Activated CD4-positive, CD25-positive, alpha-beta regulatory T cell treated with anti-CD3 and anti-CD28 coated beads, Interleukin-2, amount 50 U/mL, for 72 hours (primary cell): ENCODE measurements around the gene PPP4R4.
"Not testable (repeated sequence)": the region's sequence is repeated elsewhere in the genome, so short reads cannot be mapped to it uniquely, and the experiment has no call there.

ENCODE experiments used
- DNase-seq: peaks from one replicate; pipeline ENCODE4 v3.0.0; 2021

The PPP4R4 gene

DNA sequence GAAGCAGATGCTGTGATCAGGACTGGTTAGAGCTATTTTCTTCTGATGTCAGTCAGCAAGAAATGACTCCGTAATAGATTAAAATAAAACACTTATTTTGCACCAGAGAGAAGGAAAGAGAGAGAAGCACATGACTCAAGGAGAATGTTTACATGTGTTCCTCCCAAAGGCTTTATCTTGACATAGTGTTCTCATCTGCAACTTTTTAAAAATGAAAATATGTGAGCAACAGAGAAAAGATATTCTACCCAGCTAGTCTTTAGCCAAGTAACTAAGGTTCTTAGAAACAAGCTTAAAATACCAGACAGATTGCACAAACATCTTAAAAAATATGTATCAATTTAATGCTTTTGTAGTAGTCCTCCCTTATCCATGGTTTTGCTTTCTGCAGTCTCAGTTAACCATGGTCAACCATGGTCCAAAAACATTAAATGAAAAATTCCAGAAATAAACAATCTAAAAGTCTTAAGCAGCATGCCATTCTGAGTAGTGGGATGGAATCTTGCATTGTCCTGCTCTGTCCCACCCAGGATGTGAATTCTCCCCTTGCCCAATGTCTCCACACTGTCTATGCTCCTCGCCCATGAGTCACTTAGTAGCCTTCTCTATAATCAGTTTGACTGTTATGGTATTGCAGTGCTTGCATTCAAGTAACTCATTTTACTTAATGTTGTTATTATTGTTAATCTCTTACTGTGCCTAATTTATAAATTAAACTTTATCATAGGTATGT lies 109.0 kb downstream of the PPP4R4 start:
- DNase-seq: no peak

DNA sequence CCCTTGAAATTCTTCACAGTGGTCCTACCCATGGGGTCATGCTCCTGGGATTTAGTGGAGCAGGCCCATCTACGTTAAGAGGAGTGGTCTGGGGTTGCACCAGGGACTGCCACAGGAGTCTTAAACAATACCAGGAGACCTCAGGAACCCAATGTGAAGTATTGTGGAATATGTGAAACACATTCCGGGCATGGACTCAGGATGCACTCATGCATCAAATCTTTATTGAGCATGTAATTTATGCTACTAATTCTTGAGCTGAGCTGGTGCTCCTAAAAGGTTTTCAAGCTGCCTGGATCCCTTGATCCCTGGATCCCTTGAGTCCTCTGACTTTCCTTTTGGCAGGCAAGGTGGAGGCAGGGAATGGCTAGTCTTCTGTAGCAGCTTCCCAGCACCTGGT lies 110.1 kb downstream of the PPP4R4 start:
- DNase-seq: no peak

DNA sequence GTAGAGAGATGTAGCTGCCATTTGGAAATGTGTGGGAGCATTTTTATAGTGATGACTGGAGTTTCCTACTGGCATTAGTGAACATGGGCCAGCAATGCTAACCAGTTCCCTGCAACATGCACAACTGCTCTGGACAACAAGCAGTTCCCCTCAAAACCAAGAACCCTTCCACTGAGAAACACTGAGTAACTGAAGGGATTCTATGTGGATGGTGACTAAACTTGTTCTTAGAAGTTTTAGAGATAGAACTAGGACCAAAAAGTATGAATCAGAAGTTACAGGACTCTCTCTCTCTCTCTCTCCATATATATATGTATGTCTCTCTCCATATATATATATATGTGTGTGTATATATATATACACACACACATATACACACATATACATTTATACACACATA lies 111.0 kb downstream of the PPP4R4 start:
- DNase-seq: no peak

DNA sequence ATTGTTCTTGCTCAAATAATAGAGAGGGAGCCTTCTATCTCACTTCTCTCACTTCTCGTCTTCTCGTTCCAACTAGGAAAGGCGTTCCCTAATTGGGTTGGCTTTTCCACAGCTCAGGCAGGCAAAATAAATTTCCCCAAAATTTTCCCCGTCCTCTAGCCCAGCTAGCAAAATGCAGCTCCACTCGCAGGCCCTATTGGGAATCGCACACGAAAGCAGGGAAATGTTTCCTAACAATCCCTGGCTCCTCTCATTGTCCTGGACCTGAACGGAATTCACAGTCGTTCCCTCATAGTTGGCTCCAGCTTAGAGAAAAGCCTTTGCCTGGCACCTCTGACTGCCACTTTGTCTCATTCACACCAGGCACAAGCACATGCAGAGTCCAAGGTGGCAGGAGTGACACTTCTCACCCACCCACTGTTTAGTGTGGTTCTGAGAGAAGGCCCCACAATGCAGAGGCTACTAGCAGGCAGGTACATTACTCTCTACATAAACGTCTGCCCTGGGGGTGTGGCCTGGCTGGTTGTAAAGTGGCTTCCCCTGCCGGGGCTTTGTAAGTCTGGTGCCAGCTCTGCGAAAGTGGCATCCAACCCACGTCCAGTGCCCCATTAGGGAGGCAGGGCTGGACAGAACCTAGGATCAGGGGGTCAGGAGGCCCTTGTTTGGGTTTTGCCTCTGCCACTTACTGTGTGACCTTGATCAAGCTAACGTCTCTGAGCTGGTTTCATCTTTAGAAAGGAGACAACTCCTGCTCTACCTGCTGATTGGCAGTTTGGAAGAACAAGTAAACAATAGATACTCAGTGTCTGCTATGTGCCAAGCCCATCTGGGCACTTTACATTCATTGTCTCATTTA lies 114.7 kb downstream of the PPP4R4 start:
- no peak for DNase-seq

DNA sequence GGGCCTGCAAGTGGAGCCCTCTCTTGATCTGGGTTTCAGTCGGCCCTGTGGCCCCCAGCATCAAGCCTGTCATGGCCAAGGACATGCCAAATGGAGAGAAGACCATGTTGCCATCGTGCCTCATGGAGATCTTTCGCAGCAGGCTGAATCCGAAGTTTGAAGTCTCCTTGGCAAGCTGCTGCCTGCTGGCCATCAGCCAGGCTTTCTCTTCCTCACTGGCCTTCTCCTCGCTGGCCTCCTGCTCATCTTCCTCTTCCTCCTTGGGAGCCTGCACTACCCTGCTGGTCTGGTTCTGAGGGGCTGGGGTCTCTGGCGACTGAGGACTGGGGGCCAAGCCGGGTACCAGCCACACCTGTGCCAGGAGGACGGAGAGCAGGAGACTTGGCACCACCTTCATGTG lies 116.1 kb downstream of the PPP4R4 start:
- DNase-seq: no peak

DNA sequence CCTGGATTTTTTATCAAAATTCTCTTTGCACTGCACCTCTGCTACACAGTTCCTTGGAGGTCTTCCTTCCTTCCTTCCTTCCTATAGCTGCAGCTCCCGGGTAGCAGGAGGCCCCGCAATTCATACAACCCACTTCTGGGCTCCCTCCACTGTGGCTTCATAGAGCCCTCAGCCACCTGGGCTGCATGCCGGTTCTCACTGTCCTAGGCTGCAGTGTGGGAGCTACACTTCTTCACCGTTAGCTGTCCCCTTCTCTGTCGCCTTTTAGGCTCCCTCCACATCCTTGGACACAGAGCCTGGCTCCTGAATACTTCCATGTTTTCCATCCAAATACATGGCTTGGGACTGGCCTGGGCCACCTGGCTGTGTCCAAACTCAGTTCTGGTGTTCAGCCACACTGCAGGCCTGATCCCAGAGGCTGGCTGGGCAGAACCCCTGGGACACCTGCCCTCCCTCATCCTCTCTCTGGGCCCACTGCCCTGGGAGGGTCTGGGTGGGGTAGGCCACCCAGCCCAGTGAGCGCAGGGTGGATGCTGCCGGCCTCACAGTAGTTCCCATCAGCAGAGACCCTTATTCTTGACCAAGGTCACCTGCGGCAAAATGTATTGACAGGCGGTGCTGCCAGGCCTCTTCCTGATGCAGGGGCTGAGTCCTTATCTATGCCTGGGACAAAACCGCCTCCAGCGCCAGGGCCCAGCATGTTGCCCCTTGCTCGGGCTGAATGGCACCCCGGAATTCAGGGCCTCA lies 117.2 kb downstream of the PPP4R4 start:
- no peak for DNase-seq

DNA sequence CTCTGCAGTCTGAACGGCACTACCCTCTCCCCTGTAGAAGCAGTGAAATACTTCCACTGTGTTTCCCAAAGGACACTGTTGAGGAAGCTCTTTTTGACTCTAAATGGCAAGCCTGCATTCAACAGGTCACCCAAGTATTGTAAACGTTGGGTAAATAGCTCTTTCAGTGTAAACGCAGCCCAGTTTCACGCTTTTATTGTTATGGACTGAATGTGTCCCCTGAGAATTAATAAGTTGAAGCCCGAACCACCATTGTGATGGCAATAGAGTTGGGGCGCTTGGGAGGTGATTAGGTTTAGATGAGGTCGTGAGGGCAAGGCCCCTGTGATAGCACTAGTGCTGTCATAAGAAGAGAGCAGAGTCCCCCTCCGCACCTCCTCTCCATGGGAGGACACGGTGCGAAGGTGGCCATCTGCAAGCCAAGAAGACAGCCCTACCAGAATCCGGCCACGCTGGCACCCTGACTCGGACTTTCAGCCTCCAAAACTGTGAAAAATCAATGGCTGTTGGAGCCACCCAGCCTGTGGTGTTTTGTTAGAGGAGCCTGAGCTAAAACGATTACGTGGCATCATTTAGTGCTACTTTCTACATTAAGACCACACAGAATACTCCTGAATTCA lies 117.9 kb downstream of the PPP4R4 start:
- no peak for DNase-seq

DNA sequence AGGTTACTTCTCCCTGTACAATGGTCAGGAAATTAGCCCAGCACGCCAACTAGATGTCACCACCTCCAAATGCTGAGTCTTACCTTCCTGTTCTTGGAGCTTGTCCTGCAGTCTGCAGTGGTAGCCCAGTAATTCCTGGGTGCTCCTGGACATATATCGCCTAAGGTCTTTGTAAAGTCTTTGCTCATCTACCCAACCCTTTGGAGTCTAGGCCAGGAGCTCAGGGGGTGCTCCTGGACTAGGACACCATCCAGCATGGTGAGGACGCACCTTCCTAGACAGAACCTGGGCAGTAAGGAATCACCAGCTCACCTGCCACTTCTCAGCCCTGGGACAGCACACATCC lies 118.4 kb downstream of the PPP4R4 start:
- DNase-seq: no peak

DNA sequence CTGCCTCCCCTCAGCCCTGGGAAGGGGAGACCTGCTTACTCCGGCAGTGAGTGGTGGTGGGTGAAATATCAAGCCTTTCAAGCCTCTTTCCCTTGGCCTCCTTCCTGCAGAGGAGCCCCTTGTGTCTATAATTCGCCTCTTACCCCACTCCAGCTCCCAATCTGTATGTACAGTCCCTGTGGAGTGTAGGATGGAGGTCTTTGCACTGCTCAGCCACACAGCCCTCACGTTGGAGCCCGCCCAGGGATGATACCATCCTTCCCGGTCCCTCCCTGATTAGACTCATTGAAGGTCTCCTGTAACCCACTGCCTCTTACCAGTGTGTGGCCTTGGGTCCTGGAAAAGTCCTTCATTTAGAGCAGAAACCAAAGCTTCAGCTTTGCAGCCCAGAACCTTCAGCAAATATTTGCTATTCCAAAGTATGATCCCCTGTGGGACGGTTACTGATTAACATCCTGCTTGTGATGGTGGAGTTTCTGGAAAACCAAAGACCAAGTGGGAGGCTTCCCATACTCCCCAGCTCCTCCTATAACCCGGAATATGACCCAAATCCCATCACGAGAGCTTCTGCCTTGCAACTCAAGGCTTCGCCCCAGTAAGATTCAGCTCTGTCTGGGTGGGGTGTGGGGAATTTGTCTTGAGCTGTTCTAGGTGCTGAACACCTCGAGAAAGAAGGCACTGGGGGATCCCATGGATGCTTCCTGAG lies 118.9 kb downstream of the PPP4R4 start, which contains the start of gene SERPINA10:
Gene SERPINA10, minus strand, starts transcription at position 397 of the 706 bp plus-strand sequence. CDS start 2,675 bp downstream, outside the sequence.
- DNase-seq: no peak

DNA sequence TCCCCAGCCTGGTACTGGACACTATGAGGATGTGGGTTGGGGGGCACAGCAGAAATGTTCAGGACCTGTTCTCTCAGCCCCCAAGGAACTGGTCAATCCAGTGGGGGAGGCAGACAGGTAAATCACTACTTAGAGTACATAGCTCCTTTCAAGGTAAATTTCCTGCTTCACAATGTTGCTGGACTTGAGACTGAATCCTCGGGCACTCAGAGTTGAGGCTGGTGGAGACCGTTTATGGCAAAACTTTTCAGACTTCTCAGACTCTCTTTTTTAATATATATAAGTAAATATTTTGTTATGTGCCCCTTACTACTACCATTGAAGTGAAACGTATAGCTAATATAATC lies 119.4 kb downstream of the PPP4R4 start:
- DNase-seq: no peak

DNA sequence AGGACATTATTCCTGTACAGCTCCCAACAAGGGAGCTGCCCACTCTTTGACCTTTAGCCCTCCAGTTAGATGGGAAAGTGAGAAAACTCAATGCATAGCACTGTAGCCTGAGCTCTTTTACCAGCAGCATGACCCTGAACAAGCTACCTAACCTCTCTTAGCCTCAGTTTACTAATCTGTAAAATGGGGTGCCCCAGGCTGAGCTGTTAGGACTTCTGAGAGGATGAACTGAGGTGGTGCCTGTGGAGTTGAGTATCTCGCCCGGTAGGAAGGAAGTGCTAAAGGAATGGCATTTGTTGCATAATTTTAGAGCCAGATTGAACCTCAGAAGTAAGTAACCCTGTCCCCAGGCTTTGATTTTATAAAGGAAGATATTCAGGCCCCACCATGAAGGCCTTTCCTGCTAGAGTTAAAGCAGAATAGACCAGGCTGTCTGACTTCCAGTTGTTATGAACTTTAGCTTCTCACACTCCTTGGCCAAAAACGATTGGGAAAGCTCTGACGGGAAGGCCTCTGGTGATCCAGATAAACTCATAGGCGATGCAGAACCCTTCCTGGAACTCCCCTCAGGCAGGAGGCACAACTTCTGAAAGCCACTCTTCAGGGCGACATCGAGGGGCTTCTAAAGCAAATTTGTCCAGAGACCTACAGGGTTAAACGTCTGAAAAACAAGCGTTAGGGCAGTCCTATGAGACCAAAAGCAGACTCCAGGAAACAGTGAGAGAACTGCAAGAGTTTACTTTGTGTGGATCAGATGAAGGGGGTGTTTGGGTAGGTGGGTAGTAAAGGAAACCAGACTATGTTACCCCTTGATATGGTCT lies 121.4 kb downstream of the PPP4R4 start:
- DNase-seq: no peak

DNA sequence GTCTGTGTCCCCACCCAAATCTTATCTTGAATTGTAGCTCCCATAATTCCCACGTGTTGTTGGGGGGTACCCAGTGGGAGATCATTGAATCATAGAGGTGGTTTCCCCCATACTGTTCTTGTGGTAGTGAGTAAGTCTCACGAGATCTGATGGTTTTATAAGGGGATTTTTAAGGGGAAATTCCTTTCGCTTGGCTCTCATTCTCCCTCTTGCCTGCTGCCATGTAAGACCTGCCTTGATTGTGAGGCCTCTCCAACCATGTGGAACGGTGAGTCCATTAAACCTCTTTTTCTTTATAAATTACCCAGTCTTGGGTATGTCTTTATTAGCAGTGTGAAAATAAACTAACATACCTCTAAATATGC lies 122.0 kb downstream of the PPP4R4 start:
- DNase-seq: not testable (repeated sequence)

DNA sequence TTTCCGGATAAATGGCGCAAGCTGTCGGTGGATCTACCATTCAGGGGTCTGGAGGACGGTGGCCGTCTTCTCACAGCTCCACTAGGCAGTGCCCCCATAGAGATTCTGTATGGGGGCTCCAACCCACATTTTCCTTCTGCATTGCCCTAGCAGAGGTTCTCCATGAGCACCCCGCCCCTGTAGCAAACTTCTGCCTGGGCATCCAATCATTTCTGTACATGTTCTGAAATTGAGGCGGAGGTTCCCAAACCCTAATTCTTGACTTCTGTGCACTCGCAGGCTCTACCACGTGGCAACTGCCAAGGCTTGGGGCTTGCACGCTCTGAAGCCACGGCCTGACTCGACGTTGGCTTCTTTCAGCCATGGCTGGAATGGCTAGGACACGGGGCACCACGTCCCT lies 124.0 kb downstream of the PPP4R4 start:
- no peak for DNase-seq

DNA sequence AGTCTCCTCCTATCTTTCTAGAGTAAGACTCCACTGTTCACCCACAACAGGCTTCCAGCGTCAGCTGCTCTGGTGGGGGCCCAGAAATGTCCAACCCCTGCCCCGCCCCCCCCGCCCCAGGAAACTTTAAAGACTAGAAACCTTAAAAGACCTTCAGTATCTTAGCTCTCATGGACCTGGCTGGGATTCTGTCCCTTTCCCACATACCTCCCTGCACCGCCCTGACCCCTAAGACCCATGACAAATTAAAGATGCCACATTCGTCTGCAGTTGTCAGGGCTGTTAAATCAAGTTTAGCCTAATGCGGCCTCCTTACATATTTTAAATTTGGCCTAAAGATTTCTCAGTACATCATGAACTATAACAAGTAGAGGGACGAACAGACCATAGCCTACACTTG lies 129.0 kb downstream of the PPP4R4 start:
- no peak for DNase-seq

DNA sequence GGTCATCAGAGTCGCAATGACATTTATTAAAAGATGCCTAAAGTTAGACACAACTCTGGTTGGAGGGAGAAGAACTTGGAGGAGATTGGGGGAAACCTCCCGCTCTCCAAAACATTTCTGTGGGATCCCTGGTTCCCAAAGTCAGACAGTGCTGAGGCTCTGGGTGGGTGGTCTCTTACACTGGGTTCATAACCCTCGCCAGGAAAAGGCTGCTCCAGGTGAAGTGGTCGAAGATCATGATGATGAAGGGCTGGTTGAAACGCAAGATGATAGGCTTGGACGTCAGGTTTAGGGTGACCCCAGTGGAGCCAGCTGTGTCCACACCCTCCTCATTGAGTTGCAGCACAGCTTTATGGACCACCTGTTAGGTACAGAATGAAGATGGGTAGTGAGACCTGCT lies 130.1 kb downstream of the PPP4R4 start:
- no peak for DNase-seq

DNA sequence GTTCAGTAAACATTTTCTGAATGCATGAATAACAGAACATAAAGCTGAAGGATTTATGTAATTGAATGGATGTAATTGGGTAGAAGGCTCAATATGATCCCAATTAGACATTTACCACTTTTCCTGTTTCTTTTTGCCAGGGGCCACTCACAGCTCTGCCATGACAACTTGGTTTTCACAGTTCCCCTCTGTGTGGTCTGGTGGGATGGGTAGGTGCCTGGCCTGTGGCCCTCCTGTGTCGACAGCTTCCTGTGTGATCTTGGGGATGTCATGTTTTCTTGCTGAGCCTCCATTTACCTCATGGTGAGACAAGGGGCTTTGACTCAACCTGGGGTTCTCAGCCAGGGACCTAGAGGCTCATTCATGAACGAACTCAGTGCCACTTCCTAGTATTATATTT lies 131.5 kb downstream of the PPP4R4 start:
- DNase-seq: no peak

DNA sequence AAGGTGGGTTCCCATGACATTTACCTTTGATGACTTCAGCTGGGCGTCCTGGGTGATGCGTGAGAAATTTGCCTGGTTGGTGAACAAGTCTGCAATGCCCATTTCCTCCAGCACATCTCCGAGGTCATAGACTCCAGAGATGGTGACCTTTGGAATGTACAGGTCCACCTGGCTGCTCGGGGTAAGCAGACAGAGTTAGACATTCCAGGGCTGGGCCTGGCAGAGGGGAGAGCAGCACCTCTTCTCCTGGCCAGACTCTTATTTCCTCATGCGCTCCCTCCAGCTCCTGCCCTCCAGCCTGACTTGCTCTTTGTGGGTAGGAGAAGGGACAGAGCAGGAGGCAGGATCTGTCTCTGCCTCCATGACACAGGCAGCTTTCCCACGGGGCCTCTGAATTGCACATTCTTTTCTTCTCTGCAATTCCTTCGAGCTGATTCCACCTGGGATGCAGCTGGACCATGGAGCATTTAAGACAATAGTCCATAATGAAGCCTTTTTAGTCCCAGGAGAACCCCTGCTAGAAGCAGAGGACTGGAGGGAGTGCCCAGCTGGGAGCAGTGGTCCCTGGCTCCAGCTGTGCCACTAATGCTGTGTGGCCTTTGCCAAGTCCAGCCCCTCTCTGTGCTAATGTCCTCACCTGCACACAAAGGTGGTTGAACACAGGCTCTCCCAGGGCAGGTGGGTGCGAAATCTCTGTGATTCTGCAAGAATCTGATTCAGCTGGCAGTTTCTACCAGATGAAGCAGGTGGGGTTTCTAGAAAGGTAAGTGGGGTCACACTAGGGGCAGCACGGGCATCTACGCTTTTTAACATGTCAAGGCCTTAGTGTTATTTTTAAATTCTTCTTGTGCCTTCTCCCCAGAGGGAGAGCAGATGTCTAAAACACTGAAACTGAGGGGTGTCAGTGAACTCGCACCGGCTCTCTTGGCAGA lies 132.2 kb downstream of the PPP4R4 start:
- no peak for DNase-seq

DNA sequence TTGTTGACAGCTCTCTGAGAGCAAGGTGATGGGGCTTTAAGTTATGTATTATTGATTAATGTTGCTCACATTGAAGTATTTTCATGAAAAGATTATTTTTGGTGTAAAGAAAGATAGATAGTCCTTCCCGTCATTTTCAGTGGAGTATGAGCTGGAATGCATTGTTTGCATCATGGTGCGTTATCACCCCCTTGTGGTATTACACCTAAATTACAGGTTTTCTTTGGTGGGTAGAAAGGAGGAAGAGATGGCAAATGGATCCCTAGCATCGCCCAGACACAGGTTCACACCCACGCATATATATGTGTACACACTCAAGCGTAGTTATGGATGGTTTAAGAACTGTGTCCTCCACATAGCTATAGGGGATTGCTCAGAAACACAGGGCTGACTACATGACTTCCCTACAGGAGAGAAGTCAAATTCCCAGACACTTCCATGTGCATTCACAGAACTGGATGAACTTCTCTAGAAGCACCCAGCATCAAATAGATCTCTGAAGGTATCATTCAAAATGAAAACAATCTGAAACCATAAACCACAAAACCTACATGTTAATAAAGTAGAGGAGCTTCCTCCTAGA lies 133.4 kb downstream of the PPP4R4 start:
- no peak for DNase-seq

DNA sequence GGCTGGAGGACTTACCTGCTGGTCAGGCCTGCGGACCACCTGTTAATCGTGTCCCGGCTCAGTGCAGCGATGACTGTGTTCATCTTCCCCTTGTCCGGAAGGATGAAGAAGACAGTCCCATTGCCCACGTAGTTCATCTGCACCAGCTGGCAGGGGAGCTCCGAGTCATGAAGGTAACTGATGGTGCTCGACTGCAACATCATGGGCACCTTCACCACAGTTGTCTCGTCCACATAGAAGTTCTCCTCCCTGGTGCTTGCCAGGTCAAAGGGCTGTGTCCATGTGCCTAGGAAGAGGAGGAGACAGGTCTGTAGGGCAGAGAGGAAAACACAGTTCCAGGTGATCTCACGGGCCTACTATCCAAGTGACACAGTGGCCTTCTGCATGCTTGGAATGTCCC lies 135.6 kb downstream of the PPP4R4 start:
- DNase-seq: no peak

DNA sequence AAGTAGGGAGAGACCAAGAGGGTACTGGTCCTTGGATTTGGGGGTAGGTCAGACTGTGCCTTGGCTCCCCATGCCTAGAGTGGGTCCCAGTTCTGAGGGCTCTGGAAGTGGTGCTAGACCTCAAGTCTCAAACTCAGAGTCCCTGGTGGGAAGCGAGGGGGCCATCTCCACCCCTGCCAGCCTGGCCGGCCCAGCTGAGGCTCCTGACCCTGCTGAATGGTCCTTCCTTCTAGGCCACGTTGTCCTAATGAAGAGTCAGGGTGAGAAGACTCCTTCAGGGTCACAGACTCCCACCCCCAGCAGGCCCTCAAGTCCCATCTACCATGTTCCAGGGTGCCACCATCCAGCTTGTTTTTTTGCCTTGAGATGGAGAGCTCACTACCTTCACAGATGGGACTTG lies 136.1 kb downstream of the PPP4R4 start:
- DNase-seq: no peak
